ENCODE results near the gene G0S2. TPM values are rescaled to one million over a fixed set of nuclear protein-coding genes. Genes with fewer than 3 reads are reported as not detected.
A peak's percentile ranks its signal among the peaks of the same experiment; 100 is the strongest.

Gene G0S2
- total RNA-seq, 1 donor from 2014 or later, result 1.0 TPM

DNA sequence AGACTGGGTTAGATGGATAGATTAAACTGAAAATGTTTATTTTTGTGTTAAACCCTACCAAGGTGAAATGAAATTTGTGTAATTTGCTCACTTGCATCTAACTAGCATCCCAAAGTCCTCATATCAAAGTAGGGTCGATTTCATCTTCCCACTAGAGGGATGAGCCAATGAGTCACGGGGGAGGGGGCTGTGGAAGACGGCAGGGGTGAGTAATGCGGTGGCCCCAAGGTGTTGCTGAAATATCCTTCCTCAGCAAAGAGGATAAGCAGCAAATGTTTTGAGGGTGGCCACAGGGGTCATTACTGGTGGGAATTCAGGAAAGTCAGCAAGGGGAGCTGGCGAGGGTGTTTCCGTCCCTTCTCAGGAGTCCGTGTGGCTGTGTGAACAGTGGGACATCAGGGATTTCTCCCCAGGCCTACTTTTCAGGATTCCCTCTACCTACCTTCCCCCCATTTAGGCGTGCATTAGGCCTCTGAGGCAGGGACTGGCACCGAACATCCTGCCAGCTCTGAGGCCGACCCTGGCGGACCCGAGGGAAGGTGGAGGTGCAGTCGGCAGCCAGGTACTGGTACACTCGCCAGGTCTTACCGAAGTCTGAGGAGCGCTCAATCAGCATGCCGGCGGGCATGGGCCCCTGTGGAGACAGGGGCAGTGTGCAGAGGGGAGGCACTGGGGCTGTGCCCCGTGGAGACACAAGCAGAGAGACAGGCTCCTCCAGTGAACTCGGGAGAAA is 41.0 kb upstream of the G0S2 start:
- no peaks in the 10 kb centered on the region for H3K9me3 Mint-ChIP-seq (ENCODE audit: low read depth)
- no peaks in the 10 kb centered on the region for H3K4me1 Mint-ChIP-seq (ENCODE audit: low read depth)
- DNase-seq (ENCODE audit: low spot score), result no peak
- H3K4me3 Mint-ChIP-seq (ENCODE audit: unreplicated experiment), result no peak overlapping the region
- TF ChIP-seq, protein P1, sequence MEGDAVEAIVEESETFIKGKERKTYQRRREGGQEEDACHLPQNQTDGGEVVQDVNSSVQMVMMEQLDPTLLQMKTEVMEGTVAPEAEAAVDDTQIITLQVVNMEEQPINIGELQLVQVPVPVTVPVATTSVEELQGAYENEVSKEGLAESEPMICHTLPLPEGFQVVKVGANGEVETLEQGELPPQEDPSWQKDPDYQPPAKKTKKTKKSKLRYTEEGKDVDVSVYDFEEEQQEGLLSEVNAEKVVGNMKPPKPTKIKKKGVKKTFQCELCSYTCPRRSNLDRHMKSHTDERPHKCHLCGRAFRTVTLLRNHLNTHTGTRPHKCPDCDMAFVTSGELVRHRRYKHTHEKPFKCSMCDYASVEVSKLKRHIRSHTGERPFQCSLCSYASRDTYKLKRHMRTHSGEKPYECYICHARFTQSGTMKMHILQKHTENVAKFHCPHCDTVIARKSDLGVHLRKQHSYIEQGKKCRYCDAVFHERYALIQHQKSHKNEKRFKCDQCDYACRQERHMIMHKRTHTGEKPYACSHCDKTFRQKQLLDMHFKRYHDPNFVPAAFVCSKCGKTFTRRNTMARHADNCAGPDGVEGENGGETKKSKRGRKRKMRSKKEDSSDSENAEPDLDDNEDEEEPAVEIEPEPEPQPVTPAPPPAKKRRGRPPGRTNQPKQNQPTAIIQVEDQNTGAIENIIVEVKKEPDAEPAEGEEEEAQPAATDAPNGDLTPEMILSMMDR (IDR thresholded peaks at IDR 0.05), result no peak
- peaks cover 2% of the 10 kb centered on the region for H3K36me3 Mint-ChIP-seq (ENCODE audit: low read depth)
- peaks cover 5% of the 10 kb centered on the region for H3K27me3 Mint-ChIP-seq (ENCODE audit: low read depth)
- no peak overlapping the region for H3K27ac Mint-ChIP-seq (ENCODE audit: unreplicated experiment)

DNA sequence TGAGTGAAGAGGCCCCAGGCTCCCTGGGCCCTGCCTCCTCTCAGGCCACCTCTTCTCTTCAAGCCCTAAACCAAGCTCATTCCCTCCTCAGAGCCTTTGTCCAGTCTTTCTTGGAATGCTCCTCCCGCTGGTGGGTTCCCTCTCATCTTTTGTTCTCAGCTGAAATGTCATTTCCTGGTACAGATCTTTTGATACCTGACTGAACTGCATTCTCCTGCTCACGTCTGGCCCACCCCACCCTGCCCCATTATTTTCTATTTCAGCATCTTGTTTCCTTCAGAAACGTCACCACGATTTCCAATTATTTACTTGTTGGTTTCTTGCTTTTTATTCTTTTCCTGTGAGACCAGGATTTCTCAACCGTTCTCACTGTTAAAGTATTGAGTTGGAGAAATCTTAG is 39.4 kb upstream of the G0S2 start:
- H3K4me3 Mint-ChIP-seq (ENCODE audit: unreplicated experiment), result no peak overlapping the region
- H3K4me1 Mint-ChIP-seq (ENCODE audit: low read depth), result no peaks in the 10 kb centered on the region
- H3K27ac Mint-ChIP-seq (ENCODE audit: unreplicated experiment), result no peak overlapping the region
- H3K9me3 Mint-ChIP-seq (ENCODE audit: low read depth), result no peaks in the 10 kb centered on the region
- peaks cover 5% of the 10 kb centered on the region for H3K27me3 Mint-ChIP-seq (ENCODE audit: low read depth)
- TF ChIP-seq, protein P1 (IDR thresholded peaks at IDR 0.05), result no peak
- peaks cover 2% of the 10 kb centered on the region for H3K36me3 Mint-ChIP-seq (ENCODE audit: low read depth)
- no peak for DNase-seq (ENCODE audit: low spot score)

DNA sequence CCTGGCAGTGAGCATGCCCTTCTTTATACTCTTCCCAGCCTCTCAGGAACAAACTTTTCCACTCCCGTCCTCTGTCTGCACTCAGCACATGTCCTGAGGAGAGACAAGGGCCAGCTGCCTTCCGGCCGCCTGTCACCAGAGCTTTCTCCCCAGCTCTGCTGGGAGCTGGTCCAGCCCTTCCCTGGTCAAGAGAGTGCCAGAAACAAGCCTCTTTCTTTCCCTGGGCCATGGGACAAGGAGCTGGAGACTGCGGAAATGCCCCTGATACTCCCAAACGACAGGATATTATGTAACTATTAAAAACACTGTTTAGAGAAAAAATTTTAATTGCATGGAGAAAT is 33.4 kb upstream of the G0S2 start:
- Mint-ChIP-seq H3K36me3 (ENCODE audit: low read depth) (no peaks in the 10 kb centered on the region), H3K27me3 (ENCODE audit: low read depth) (peaks cover 3% of the 10 kb centered on the region), H3K27ac (ENCODE audit: unreplicated experiment) (peak overlapping the region; percentile 76), H3K4me1 (ENCODE audit: low read depth) (peaks cover 22% of the 10 kb centered on the region), H3K9me3 (ENCODE audit: low read depth) (no peaks in the 10 kb centered on the region), H3K4me3 (ENCODE audit: unreplicated experiment) (no peak overlapping the region)
- TF ChIP-seq, protein P1 (IDR thresholded peaks at IDR 0.05), result no peak
- DNase-seq (ENCODE audit: low spot score), result no peak

DNA sequence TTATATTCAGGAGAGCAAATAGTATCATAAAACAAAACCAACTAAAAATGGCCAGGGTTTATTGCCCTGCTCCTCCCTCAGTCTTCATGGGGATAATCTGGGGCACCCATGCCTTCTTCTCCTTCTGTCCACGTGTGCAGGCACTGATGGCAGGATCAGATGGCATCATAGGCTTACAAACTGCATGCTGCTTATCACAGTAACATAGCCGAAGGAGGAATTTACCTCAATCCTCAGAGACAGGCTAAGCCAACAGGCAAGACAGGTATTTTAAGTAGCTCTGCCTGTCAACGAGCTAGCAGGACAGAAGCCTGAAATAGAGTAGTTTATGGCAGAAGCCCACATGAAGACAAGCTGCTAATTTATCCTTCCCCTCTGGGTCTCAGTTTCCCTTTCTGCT is 32.4 kb upstream of the G0S2 start:
- H3K9me3 Mint-ChIP-seq (ENCODE audit: low read depth), result no peaks in the 10 kb centered on the region
- H3K27ac Mint-ChIP-seq (ENCODE audit: unreplicated experiment), result no peak overlapping the region
- no peak overlapping the region for H3K4me3 Mint-ChIP-seq (ENCODE audit: unreplicated experiment)
- H3K36me3 Mint-ChIP-seq (ENCODE audit: low read depth), result no peaks in the 10 kb centered on the region
- H3K27me3 Mint-ChIP-seq (ENCODE audit: low read depth), result peaks cover 3% of the 10 kb centered on the region
- DNase-seq (ENCODE audit: low spot score), result no peak
- TF ChIP-seq, protein P1 (IDR thresholded peaks at IDR 0.05), result no peak
- peaks cover 30% of the 10 kb centered on the region for H3K4me1 Mint-ChIP-seq (ENCODE audit: low read depth)

DNA sequence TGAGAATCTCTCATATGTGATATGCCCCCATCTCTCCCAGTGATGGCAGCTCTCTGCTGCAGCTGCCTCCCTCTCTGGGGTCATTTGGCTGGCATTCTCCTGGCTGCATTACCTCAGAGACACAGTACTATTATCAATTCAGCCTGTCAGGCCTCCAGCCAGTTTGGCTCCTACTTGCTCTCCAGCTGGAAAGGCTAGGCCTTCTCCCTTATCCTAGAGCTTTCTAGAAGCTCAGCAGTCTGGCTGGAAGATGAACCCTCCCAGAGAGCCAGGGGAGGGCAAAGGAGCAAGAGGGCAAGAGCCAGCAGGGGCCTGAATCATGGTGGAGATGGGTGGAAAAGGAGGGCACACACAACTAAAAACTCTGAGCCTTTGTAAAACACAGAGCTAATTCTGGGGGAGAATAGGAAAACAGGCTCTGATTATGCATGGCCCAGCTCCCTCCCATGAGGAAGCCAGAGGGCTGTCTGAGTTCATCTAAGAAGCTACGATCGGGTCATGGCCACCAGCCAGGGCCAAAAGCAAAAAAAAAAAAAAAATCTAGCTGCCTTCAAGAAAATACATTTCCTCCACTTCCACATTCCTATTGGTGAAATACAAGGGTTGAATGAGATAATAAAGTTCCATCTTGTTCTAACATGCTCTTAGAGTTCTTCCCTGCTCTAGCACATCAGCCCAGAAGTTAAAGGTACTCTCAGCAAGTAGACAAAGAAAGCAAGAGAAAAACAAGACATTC is 31.8 kb upstream of the G0S2 start:
- Mint-ChIP-seq H3K36me3 (ENCODE audit: low read depth) (no peaks in the 10 kb centered on the region), H3K27me3 (ENCODE audit: low read depth) (no peaks in the 10 kb centered on the region), H3K4me1 (ENCODE audit: low read depth) (peaks cover 37% of the 10 kb centered on the region), H3K9me3 (ENCODE audit: low read depth) (no peaks in the 10 kb centered on the region), H3K4me3 (ENCODE audit: unreplicated experiment) (no peak overlapping the region), H3K27ac (ENCODE audit: unreplicated experiment) (no peak overlapping the region)
- no peak for DNase-seq (ENCODE audit: low spot score)
- TF ChIP-seq, protein P1 (IDR thresholded peaks at IDR 0.05), result no peak
